Erythroblast (primary cell): ENCODE results near the gene BNIP1.

ENCODE experiments used
- GATA1 ChIP-seq: IDR thresholded peaks from 2 replicates; pipeline ENCODE4 v1.6.1; 2011; ENCODE audit warnings: low read depth, mild to moderate bottlenecking, control low read depth, low read length, moderate library complexity
- POLR2A ChIP-seq: IDR thresholded peaks from 2 replicates; pipeline ENCODE4 v1.6.1; 2011; ENCODE audit warnings: mild to moderate bottlenecking, low read length

DNA sequence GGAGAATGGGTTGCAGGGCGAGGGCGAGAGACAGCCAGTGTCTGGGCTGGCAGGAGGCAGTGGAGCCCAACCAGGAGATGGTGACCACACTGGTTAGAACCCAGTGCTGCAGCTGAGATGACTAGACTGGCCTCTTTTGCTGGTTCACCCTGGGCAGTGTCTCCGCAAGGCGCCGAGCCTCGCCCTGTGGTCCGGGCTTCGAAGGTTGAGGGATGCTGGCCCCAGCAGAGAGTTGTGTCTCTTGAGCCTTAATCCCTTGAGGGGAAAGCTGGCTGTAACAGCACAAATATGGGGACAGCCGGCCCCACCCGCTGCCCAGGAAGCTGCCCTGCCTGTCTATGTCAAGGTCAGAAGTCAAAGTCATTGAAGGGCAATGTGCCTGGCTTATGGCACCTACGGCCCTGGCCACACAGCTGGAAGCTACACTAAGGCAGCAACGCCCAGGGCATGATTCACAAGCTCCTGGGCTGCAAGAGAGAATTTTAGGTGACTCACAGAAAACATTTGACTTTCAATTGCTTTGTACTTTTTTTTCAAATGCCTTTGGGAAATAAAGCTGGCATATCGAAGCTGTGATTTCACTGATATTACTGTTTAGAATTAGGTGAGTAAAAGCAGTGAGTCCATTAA, 57.4 kb downstream of the BNIP1 start:
- TF ChIP-seq POLR2A, result no peak
- no peak for TF ChIP-seq GATA1
